KG1 (cell line): ENCODE data around the gene SMG6.
A peak's percentile ranks its signal among the peaks of the same experiment; 100 is the strongest.

Experiments used
- DNase-seq: peaks from one replicate; lab custom pipeline; 2025; lab: John Stamatoyannopoulos, UW

SMG6 gene

DNA sequence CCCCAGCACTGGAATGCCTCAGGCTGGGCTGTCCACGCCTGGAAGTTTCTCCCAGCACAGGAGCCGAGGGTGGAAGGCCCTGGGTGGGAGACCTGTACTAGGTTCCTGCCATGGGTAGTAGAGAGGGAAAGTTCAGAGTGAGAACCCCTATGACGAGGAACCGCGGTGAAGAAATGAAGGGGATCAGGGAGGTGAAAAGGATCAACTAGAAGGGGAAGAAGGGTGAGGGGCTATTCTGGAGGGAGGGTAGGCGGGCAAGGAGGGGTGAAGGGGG is 243.3 kb downstream of the SMG6 start:
- DNase-seq = no peak

- no peak for DNase-seq
Observed at GRCh38 chr17:2059547-2060384, 243.8 kb downstream of the SMG6 start.

DNA sequence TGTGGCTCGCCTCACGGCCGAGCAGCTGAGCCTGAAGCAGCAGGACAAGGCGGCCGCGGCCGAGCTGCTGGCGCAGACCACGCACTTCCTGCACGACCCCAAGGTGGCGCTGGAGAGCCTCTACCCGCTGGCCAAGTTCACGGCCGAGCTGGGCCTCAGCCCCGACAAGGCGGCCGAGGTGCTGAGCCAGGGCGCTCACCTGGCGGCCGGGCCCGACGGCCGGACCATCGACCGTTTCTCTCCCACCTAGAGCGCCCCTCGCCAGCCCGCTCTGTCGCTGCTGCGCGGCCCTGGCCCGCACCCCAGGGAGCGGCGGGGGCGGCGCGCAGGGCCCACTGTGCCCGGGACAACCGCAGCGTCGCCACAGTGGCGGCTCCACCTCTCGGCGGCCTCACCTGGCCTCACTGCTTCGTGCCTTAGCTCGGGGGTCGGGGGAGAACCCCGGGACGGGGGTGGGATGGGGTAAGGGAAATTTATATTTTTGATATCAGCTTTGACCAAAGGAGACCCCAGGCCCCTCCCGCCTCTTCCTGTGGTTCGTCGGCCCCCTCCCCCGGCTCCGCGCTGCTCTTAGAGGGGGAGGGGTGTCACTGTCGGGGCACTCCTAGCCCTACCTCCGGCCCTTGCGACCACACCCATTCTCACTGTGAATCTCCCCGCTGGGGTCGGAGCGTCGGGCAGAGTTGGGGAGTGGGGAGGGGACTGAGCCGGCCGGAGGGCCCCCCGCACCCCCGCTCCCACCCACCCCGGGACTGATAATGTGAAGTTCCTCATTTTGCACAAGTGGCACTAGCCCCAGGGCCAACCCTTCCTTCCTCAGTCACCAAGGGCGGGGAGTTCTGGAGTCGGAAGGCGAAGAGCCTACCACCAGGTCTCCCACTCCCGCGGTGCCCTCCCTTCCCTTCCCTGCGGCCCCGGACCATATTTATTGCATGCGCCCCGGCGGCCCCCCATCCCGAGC is 244.7 kb downstream of the SMG6 start:
- DNase-seq = peak; percentile 15

GRCh38 chr17:2057760-2058585 is 245.6 kb downstream of the SMG6 start:
- no peak for DNase-seq

- no peak for DNase-seq
Observed at GRCh38 chr17:2057175-2057759, 246.3 kb downstream of the SMG6 start.

GRCh38 chr17:2056206-2057174 is 247.1 kb downstream of the SMG6 start:
- DNase-seq = no peak

DNA sequence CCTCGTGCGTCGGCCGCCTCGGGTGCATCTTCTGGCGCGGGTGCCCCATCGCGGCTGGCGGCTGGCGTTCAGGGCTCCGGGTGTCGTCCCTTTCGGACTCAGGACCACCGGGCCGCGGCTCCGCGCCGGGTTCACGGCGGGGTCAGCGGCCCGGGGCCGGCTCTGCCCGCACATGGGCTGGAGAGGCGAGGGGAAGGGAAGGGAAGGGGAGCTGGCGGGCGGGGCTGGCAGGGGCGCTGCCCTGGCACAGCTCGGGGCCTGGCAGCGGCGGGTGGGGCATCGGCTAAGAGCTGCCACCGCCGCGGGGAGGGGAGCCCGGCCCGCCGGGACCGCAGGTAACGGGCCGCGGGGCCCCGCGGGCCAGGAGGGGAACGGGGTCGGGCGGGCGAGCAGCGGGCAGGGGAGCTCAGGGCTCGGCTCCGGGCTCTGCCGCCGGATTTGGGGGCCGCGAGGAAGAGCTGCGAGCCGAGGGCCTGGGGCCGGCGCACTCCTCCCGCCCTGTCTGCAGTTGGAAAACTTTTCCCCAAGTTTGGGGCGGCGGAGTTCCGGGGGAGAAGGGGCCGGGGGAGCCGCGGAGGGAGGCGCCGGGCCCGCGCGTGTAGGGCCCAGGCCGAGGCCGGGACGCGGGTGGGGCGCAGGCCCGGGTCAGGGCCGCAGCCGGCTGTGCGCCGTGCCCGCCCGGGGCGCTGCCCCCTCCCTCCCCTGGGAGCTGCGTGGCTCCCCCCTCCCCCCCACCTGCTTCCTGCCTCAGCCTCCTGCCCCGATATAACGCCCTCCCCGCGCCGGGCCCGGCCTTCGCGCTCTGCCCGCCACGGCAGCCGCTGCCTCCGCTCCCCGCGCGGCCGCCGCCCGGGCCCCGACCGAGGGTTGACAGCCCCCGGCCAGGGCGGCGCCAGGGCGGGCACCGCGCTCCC is 248.0 kb downstream of the SMG6 start:
- DNase-seq = no peak

- DNase-seq = peak; percentile 35
Observed at GRCh38 chr17:2054512-2055291, 248.9 kb downstream of the SMG6 start, which contains the start of gene HIC1. Gene HIC1 (plus strand): TSS chr17:2055103. CDS start chr17:2056691, 1,588 bp downstream.

DNA sequence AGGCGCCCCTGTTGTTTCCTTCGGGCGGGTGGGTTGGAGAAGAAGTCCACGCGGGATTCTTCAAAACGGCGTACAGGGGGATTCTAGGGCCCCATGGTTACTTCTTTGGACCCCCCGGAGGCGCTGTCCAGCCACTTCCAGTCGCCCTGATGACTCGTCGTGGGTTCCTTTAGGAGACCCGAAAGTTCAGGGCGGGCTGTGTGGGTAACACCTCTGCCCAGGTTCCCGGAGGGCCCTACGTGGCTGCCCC is 249.4 kb downstream of the SMG6 start:
- DNase-seq = no peak

- DNase-seq = no peak
Observed at GRCh38 chr17:2053380-2054261, 250.0 kb downstream of the SMG6 start.

DNA sequence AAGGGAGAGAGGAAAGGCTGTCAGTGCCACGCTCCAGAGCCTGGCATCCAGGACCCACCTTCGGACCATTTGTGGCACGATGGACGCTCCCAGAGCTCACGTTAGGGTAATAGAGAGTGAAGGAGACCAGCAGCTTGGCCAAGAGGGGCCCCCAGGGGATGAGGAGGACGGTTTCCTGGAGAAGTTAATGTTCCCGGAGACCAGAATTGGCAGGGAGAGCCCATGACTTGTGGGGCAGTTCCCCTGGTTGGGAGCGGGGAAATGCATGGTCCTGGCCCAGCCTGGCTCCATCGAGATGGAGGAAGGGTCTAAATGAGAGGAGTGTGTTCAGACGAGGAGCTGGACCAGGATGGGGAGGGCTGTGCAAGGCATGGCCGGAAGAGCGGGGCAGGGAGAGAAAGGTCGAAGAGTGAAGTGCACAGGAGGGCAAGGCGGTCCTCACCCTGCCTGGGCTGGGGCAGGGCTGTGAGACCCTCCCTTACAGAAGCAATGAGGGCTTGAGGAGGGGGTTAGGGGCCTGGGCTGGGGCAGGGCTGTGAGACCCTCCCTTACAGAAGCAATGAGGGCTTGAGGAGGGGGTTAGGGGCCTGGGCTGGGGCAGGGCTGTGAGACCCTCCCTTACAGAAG is 251.5 kb downstream of the SMG6 start:
- no peak for DNase-seq

DNA sequence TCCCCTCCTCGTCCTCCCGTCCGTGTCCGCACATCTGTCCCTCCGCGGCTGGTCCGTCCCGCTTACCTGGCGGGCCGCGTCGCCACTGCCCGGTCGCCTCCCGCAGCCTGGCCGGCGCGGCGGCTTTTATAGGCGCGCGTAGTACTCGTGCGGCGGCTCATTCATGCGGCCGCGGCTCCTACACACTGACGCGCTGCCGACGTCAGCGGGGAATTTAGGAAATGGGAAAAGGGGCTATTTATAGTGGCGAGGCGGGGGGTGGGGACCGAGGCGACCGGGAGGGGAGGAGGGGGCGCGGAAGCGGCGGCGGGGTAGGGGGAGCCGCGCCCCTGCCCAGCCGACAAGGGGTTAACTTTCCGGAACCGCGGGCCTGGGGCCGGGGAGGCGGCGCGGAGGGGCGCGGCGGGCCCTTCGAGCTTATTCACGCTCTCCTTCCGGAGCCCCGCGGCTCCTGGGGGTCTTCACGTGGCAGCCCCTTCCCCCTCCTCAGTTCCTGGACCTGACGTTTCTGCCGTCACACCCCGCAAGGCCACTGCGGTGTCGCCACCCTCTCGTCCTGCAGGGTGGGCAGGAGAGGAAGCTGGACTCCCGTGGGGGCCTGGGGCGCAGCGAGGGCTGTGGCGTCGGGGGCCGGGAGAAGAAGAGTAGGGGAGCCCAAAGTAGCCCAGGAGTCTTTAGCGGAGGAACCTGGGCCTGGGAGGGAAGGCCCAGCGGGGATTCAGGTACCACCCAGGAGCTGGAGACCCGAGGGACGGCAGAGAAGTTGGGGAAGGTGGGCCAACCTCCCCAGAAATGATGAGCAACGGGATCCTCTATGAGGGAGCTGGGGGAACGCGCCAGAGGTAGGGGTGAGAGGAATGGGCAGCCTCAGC is 252.3 kb downstream of the SMG6 start:
- DNase-seq = no peak

GRCh38 chr17:2050300-2051060 is 253.1 kb downstream of the SMG6 start:
- no peak for DNase-seq

DNA sequence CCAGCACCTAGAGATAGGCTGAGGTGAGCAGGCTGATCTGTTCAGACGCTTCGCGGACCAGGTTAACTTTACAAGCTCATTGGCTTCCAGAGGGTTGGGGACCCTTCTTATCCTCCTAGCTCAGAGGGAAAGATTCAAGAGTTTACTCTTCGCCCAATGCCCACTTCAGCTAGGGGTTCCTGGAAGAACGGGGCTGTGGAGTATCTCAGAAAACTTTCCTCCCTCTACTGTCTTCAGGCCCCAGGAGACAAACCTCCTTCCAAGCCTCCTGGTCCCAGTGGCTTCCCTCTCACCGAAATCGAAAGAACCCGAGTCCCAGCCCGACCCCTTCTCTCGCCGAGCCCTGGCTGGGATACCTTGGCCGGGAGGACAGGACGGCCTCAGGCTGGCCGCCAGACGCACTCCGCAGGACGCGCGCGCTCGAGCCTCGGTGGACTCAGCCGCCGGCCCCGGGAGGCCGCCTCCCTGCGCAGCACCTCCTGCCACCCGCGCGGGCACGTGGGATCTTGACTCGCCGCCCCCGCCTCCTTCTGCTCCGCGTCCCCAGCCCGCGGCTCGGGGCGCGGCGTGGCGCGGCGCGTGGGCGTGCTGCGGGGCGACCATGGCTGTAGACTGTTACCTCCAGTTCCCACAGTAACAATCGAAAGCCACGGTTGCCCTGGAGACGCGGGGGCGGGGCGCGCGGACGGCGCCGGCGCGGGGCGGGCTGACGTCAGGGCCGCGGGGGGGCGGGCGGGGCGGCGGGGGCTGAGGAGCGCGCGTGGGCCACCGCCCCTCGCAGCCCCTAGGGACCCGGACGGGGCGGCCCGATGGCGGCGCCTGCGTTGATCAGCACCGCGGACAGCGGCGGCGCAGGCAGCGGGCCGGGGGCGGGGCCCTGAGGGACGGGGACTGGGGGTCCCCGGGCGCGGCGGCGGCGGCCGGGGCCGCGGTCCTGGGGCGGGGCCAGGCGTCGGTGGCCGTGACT is 254.0 kb downstream of the SMG6 start:
- no peak for DNase-seq

DNA sequence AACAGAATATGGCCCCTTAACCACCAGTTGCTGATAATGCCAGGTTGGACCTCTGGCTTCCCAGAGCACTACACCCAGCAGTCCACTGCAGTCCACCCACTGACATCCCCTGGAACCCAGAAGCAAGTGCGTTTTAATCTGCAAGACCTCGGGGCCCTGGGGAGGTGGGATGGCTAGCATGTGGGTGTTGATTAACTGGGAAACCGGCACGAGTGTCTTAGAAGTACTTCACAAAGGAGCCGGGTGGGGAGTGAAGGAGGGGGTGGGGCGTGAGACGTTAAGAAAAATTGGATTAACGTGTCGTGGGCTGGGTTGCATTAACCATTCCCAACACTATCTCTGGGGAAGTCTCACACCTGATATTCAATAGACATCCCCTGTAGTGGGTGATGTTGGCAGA is 254.8 kb downstream of the SMG6 start:
- no peak for DNase-seq
